Gastroesophageal sphincter (tissue), 3 donors: ENCODE measurements around the gene SLC35F1.

Experiments used
- POLR2A ChIP-seq, 2 donors: fragments of 450-650 bp; IDR thresholded peaks; one replicate each; pipeline ENCODE4 v1.6.1; 2017; ENCODE audit warnings: antibody characterized with exemption in 2 of 2, mild to moderate bottlenecking in 2 of 2, moderate library complexity in 1 of 2
- TF ChIP-seq, protein P1 (sequence below), 4 experiments: fragments of 200-600 bp in 2 of 4; fragments of 450-650 bp in 2 of 4; sonication (generic) in 1 of 4; IDR thresholded peaks; one replicate each; pipeline ENCODE4 v1.5.1; 2017 to 2019; ENCODE audit warnings: antibody characterized with exemption in 4 of 4, mild to moderate bottlenecking in 2 of 4, moderate library complexity in 2 of 4

DNA sequence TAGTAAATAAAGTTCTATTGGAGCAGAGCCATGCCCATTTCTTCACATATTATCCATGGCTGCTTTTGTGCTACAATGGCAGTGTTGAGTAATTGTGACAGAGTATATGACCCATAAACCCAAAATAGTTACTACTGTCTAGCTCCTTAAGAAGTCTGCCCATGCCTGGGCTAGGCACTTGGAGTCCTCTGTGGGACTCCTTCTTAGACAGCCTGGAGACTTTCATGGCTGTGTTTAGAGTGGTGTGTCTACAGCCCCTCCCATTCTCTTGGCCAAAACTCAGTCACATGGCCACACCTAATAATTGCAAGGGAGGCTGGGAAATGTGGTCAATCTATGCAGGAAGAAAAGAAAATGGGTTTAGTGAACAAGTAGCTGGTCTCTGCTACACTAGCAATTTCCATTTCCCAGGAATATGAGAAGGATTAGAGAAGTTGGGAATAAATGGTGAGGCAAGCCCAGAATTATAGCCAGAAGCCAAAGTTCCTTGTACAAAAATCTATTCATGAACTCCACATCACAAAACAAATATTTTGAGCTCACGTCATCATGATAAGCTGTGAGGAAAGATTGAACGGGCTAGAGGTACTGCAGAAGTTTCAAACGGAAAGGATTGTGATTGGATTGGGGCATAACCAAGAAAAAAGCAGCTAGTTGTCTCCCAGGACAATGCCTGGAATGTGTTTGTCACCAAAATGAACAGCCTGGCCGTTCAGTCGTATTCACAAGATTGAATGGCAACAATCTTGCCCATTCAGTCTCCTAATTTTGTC, 389.3 kb downstream of the SLC35F1 start:
- TF ChIP-seq, protein P1, sequence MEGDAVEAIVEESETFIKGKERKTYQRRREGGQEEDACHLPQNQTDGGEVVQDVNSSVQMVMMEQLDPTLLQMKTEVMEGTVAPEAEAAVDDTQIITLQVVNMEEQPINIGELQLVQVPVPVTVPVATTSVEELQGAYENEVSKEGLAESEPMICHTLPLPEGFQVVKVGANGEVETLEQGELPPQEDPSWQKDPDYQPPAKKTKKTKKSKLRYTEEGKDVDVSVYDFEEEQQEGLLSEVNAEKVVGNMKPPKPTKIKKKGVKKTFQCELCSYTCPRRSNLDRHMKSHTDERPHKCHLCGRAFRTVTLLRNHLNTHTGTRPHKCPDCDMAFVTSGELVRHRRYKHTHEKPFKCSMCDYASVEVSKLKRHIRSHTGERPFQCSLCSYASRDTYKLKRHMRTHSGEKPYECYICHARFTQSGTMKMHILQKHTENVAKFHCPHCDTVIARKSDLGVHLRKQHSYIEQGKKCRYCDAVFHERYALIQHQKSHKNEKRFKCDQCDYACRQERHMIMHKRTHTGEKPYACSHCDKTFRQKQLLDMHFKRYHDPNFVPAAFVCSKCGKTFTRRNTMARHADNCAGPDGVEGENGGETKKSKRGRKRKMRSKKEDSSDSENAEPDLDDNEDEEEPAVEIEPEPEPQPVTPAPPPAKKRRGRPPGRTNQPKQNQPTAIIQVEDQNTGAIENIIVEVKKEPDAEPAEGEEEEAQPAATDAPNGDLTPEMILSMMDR (IDR thresholded peaks at IDR 0.05): no peak
- no peak for TF ChIP-seq POLR2A (IDR thresholded peaks at IDR 0.05)
